ENCODE results near the gene AMDHD1. TPM values are rescaled to one million over a fixed set of nuclear protein-coding genes. Genes with fewer than 3 reads are reported as not detected.
A peak's percentile ranks its signal among the peaks of the same experiment; 100 is the strongest.

AMDHD1 gene
- total and polyA plus RNA-seq, 8 donors: 0.23 to 0.37 TPM; not detected in 6

GRCh38 chr12:95998611-95999286 is 55.6 kb downstream of the AMDHD1 start:
- intact Hi-C loops (cut with DNase I; ENCODE audit: low total_unique reads): no loop called here
- Histone ChIP-seq H3K36me3 (peaks cover 8 to 55% (median 41%) of the 10 kb centered on the region in 4 donors), H3K27ac (no peak overlapping the region), H3K4me1 (peaks cover 0 to 15% (median 3%) of the 10 kb centered on the region in 4 donors), H3K9me3 (no peaks in the 10 kb centered on the region), H3K4me3 (no peak overlapping the region), H3K27me3 (no peaks in the 10 kb centered on the region)
- 18 to 28% (median 22%) methylated on average over 7 of the region's 7 CpGs for WGBS, 5 donors
- TF ChIP-seq, protein P1, sequence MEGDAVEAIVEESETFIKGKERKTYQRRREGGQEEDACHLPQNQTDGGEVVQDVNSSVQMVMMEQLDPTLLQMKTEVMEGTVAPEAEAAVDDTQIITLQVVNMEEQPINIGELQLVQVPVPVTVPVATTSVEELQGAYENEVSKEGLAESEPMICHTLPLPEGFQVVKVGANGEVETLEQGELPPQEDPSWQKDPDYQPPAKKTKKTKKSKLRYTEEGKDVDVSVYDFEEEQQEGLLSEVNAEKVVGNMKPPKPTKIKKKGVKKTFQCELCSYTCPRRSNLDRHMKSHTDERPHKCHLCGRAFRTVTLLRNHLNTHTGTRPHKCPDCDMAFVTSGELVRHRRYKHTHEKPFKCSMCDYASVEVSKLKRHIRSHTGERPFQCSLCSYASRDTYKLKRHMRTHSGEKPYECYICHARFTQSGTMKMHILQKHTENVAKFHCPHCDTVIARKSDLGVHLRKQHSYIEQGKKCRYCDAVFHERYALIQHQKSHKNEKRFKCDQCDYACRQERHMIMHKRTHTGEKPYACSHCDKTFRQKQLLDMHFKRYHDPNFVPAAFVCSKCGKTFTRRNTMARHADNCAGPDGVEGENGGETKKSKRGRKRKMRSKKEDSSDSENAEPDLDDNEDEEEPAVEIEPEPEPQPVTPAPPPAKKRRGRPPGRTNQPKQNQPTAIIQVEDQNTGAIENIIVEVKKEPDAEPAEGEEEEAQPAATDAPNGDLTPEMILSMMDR (IDR thresholded peaks at IDR 0.05): peak in 4 of 7 experiments; percentile 56 to 67 (median 62)
- TF ChIP-seq POLR2AphosphoS5 (IDR thresholded peaks at IDR 0.05): no peak
- peak in 1 of 2 donors; percentile 85 for DNase-seq

DNA sequence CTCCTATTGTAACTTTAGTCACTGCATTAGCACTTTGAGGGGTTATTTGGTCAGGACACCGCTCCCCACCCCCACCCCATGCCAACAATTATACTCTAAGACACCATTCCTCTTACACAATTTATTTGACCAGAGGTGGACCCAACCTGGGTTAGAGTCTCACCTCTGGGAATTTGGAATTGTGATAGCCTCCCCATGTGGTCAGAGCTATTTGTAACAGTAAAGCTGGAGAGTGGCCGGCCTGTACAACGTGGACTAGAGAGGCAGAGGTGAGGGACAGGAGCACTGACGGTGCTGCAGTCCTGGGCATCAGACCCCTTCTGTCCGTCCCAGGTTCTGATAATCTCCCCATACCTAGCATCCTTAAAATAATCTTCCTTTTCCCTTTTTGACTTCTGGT is 56.4 kb downstream of the AMDHD1 start:
- H3K4me3 ChIP-seq: no peak overlapping the region
- H3K27ac ChIP-seq: no peak overlapping the region
- peaks cover 0 to 15% (median 3%) of the 10 kb centered on the region in 4 donors for H3K4me1 ChIP-seq
- DNase-seq: no peak
- H3K9me3 ChIP-seq: no peaks in the 10 kb centered on the region
- intact Hi-C loops (cut with DNase I; ENCODE audit: low total_unique reads): no loop called here
- H3K27me3 ChIP-seq: no peaks in the 10 kb centered on the region
- peaks cover 13 to 62% (median 49%) of the 10 kb centered on the region in 4 donors for H3K36me3 ChIP-seq
- TF ChIP-seq POLR2AphosphoS5 (IDR thresholded peaks at IDR 0.05): no peak
- TF ChIP-seq POLR2A (IDR thresholded peaks at IDR 0.05): no peak
- no peak for TF ChIP-seq EP300 (IDR thresholded peaks at IDR 0.05)
- TF ChIP-seq, protein P1 (IDR thresholded peaks at IDR 0.05): no peak
- 72 to 90% (median 81%) methylated on average over 5 of the region's 5 CpGs for WGBS, 5 donors

GRCh38 chr12:96000858-96001257 is 57.7 kb downstream of the AMDHD1 start:
- Histone ChIP-seq H3K4me1 (peaks cover 0 to 10% (median 3%) of the 10 kb centered on the region in 4 donors), H3K27me3 (no peaks in the 10 kb centered on the region), H3K4me3 (no peak overlapping the region), H3K36me3 (peaks cover 26 to 69% (median 62%) of the 10 kb centered on the region in 4 donors), H3K9me3 (no peaks in the 10 kb centered on the region), H3K27ac (no peak overlapping the region)
- 83 to 93% (median 92%) methylated on average over 5 of the region's 5 CpGs for WGBS, 5 donors
- TF ChIP-seq POLR2A (IDR thresholded peaks at IDR 0.05) (no peak), EP300 (IDR thresholded peaks at IDR 0.05) (no peak), POLR2AphosphoS5 (IDR thresholded peaks at IDR 0.05) (no peak)
- TF ChIP-seq, protein P1 (IDR thresholded peaks at IDR 0.05): no peak
- DNase-seq: no peak
- intact Hi-C loops (cut with DNase I; ENCODE audit: low total_unique reads): no loop called here

GRCh38 chr12:96006727-96007126 is 63.6 kb downstream of the AMDHD1 start:
- TF ChIP-seq, protein P1 (IDR thresholded peaks at IDR 0.05): no peak
- TF ChIP-seq EP300 (IDR thresholded peaks at IDR 0.05) (no peak), POLR2AphosphoS5 (IDR thresholded peaks at IDR 0.05) (no peak), POLR2A (IDR thresholded peaks at IDR 0.05) (no peak)
- no peaks in the 10 kb centered on the region for H3K4me1 ChIP-seq
- DNase-seq: no peak
- intact Hi-C loops (cut with DNase I; ENCODE audit: low total_unique reads): no loop called here
- WGBS, 5 donors: 89 to 98% (median 92%) methylated on average over 1 of the region's 1 CpG
- no peak overlapping the region for H3K4me3 ChIP-seq
- no peak overlapping the region for H3K27ac ChIP-seq
- H3K27me3 ChIP-seq: no peaks in the 10 kb centered on the region
- peaks cover 52 to 99% (median 97%) of the 10 kb centered on the region in 4 donors for H3K36me3 ChIP-seq
- no peaks in the 10 kb centered on the region for H3K9me3 ChIP-seq
